Germinal center (tissue), 1 donor: Measurements from ENCODE around the gene STK17A.

Source experiments
- DNase-seq: peaks from one replicate; pipeline ENCODE4 v3.0.0; 2012; ENCODE audit warnings: mixed read lengths, low spot score

Gene STK17A

GRCh38 chr7:43634384-43634783, 51.5 kb downstream of the STK17A start:
- DNase-seq = no peak

DNA sequence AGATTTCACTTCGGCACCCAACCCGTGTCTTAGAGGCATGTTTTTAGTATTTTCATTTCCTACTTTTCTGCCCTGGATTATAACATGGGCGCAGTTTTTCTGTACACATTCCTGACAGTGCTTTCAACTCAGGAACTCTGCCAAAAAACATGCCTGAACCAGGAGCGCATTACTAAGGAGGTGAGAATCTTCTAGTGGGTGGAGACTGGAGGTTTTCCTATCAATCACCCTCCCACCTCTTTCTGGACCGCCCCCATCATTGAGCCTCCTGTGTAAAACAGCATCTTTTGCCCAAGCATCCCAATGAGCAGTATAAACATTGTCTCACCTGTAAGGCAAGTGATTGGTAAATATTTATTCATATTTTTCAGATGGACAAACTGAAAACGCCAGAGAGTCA, 53.2 kb downstream of the STK17A start:
- DNase-seq = no peak

GRCh38 chr7:43637114-43637806, 54.4 kb downstream of the STK17A start:
- DNase-seq = no peak

DNA sequence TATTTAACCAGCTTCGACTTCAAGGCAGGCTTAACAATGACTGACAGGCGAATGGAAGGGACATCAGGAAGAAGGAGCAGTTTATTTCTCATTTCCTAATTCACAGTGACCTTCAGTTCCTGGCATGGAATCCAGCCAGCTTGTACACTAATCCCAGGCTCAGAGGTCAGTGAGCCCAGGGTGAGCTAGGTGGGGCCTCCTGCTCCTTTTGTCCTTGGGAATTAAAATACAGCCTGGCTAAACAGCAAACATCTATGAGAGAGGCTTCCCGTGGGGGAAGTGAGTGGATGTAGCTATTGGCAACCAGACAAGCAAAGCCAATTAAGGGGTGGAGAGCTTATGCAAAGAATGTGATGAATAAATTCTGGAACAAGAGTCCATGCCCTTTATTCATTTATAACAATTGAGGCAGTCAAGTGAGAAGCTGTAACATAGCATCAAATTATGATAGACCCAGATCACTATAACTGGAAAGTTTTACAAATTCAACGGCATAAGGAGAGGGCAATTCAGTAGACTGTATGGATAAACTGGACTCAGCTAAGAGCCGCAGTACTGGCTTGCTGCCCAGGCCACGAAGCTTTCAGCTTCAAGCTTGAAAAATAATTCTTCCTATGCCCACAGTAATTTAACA, 57.1 kb downstream of the STK17A start:
- no peak for DNase-seq

DNA sequence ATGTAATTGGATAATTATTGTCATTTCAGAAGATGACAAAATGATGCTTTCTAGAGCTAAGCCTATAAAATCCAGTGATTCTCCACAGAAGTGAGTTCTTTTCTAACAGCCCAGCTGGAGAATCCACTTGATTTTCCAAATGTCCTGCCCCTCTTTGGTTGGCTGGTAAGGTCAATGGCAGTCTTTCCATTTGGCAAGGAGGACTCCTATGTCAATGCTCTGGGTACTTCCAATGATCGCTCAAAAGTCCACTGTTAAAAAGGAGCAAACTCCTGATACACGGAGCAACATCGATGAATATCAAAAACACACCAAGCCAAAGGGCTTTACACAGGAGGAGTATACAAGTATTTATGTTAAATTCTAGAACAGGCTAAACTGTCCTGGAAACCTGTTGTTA, 57.8 kb downstream of the STK17A start:
- no peak for DNase-seq

DNA sequence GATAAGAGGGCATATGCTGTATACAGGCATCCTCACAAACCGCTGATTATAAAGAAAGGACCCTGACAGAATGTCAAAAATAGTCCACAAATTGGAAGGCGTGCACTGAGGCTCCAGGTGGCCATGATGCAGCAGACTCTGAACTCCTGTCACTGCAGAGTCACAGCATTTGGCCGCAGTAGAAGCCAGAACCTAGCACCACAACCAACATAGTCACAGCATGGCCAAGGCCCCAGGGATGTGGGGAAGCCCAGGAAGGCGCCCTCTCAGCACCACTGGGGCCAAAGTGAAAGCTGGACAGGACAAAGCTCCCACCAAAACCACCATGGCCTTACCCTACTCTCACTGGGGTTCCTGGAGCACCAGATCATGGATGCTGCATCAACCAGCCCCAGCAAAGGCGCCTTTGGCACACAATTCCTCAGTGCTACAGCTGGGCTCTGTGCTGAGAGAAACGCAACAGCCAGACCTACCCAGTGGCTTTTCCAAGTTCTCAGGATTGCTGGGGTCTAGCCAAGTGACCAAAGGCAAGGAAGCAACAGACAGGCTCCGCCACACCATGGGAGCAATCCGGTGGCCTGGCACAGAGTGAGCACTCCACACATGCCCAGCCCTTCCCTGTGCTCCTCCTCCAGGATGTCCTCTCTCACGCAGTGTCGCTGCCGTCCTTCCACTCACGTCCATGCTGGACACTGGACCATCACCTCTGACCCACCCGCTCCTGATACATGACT, 60.2 kb downstream of the STK17A start:
- DNase-seq = no peak

GRCh38 chr7:43643846-43644245, 60.9 kb downstream of the STK17A start:
- no peak for DNase-seq

GRCh38 chr7:43645699-43646226, 62.9 kb downstream of the STK17A start:
- DNase-seq = no peak

- DNase-seq = no peak
These were observed 63.9 kb downstream of the STK17A start for GRCh38 chr7:43646603-43647338.

- no peak for DNase-seq
These were observed 64.4 kb downstream of the STK17A start for GRCh38 chr7:43647339-43647672.

DNA sequence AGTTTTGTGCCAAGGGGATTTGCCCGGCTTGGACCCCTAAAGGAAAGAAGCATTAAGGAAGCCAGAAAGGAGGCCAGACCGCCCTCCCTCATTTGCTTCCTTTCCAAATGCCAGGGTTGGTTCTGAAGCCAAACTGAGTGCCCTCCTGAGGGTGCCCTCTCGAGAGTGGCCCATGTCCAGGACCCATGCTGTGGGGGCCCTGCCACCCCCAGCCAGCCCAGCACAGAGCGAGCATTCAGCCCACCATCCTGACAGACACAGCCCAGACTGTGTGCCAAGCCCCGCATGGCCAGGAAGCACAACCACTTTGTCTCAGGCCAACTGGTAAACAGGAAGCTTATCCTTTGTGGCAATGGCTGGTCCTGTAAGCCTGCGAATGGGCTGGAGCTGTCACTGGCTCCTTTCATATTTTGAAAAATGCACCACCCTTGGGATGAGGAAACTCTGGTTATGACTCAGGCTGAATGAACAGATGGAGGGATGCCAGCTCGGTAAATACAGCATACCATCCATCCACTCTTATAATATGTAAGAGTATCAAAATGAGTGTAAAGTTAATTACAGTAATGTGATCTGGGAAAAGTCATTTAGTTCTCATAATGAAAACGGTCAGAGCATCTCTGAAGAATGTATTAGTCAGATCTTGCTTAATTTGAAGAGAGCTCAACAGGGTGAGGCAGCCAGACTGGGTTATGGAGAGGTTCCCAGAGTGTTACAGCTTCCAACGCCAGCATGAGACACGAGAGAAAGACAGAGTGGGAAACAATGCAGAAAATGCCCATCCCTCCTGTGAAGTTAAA, 65.0 kb downstream of the STK17A start:
- no peak for DNase-seq

- peak; percentile 66 for DNase-seq
These were observed 65.8 kb downstream of the STK17A start for GRCh38 chr7:43648473-43649406.

GRCh38 chr7:43649755-43650274, 66.9 kb downstream of the STK17A start:
- peak; percentile 78 for DNase-seq

DNA sequence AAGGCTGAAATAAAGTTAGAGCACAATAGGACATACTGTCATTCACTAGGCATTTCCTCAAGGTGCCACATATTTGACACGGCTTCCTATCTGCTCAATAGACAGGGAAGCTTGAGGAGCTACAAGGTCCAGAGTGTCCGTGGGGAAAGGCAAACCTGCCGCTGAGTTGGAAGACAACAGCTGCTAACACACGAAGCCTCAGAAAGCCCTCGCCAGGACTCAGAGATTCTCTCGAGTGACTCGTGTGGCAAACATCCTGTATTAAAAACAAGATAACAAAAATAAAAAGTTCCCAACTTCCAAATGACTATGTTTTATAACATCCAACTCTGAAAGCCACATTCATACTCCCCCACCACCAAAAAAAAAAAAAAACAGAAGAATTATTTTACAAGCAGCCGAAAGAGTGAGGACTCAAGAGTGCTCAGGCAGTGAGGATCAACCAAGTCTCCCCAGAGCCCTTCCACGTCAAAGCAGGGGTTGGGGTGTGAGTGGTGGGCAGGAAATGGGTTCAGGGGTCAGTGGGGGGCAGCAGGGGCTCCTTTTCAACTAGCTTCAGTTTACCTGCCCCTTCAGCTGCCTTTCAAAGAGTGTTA, 67.6 kb downstream of the STK17A start:
- DNase-seq = no peak

GRCh38 chr7:43652364-43652763, 69.5 kb downstream of the STK17A start:
- no peak for DNase-seq

- DNase-seq = no peak
These were observed 70.6 kb downstream of the STK17A start for GRCh38 chr7:43653466-43653865.

DNA sequence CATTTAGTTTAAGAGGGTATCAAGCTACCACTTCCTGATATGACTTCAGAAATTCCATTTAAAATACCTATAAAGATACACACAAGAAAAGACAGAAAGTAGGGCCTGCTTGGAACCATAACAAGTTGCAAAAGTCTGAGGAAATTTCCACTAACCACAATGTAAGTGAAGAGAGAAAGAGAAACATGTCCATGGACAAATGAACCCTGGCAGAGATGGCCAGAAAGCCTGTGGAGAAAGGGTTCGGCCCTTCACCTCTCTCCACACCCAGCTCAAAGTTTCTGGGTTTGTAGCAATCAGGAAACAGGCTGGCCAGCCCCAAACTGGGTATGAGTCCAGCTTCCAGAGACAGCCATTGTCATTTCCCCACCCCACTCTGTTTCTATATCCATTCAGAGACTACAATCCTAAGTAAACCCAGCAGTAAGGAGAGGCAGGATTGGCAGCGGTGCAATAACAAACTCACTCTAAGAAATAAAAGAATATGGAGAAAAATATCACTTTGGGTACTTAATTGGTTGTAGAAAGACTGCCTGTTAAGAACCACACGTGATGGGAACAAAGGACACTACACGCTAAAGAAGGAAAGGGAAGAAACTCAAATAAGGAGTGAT, 71.1 kb downstream of the STK17A start:
- no peak for DNase-seq

DNA sequence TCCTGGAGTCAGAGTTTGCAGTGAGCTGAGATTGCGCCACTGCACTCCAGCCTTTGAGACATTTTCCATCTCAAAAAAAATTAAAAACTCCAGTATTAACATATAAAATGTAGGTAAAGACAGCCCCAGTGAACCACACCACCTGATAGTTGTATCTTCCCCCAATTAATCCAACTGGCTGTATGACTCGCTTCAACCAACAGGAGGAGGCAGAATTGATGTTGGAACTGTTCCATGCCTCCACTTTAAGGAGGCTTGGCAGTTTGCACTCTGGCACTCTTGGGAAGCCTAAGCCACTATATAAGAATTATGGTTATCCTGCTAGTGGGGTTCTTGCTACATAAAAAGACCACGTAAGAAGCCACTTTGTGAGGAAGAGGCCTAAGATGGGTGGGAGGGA, 72.7 kb downstream of the STK17A start:
- no peak for DNase-seq

GRCh38 chr7:43656997-43657396, 74.1 kb downstream of the STK17A start:
- no peak for DNase-seq
